ENCODE results near the gene PHF11.

Gene PHF11

GRCh38 chr13:49498206-49498605, 2.5 kb downstream of the PHF11 start:
- DNase-seq (ENCODE audit: low spot score): no peak

- DNase-seq (ENCODE audit: low spot score): no peak
These were observed 4.3 kb downstream of the PHF11 start for GRCh38 chr13:49499889-49500660.

GRCh38 chr13:49502954-49503353, 7.2 kb downstream of the PHF11 start:
- DNase-seq (ENCODE audit: low spot score): no peak

GRCh38 chr13:49503951-49504350, 8.2 kb downstream of the PHF11 start:
- no peak for DNase-seq (ENCODE audit: low spot score)

- DNase-seq (ENCODE audit: low spot score): no peak
These were observed 16.8 kb downstream of the PHF11 start for GRCh38 chr13:49512578-49512977.

GRCh38 chr13:49516467-49516866, 20.7 kb downstream of the PHF11 start:
- DNase-seq (ENCODE audit: low spot score): no peak

- DNase-seq (ENCODE audit: low spot score): peak; percentile 39
These were observed 21.7 kb downstream of the PHF11 start for GRCh38 chr13:49517461-49517860.

GRCh38 chr13:49521224-49521623, 25.5 kb downstream of the PHF11 start:
- DNase-seq (ENCODE audit: low spot score): no peak

GRCh38 chr13:49524740-49525501, 29.2 kb downstream of the PHF11 start:
- no peak for DNase-seq (ENCODE audit: low spot score)

- no peak for DNase-seq (ENCODE audit: low spot score)
These were observed 31.4 kb downstream of the PHF11 start for GRCh38 chr13:49527123-49527522.

- no peak for DNase-seq (ENCODE audit: low spot score)
These were observed 32.4 kb downstream of the PHF11 start for GRCh38 chr13:49528161-49528560.

GRCh38 chr13:49530457-49530856, 34.7 kb downstream of the PHF11 start:
- no peak for DNase-seq (ENCODE audit: low spot score)

- DNase-seq (ENCODE audit: low spot score): no peak
These were observed 36.8 kb downstream of the PHF11 start for GRCh38 chr13:49532593-49532992.

GRCh38 chr13:49533011-49533410, 37.3 kb downstream of the PHF11 start:
- no peak for DNase-seq (ENCODE audit: low spot score)

- no peak for DNase-seq (ENCODE audit: low spot score)
These were observed 38.0 kb downstream of the PHF11 start for GRCh38 chr13:49533591-49534269.

GRCh38 chr13:49536144-49536873, 40.6 kb downstream of the PHF11 start:
- DNase-seq (ENCODE audit: low spot score): no peak

- no peak for DNase-seq (ENCODE audit: low spot score)
These were observed 42.7 kb downstream of the PHF11 start for GRCh38 chr13:49538404-49538803.

- no peak for DNase-seq (ENCODE audit: low spot score)
These were observed 43.6 kb downstream of the PHF11 start for GRCh38 chr13:49539313-49539712.

GRCh38 chr13:49539746-49540145, 44.0 kb downstream of the PHF11 start:
- DNase-seq (ENCODE audit: low spot score): no peak

- DNase-seq (ENCODE audit: low spot score): no peak
These were observed 44.8 kb downstream of the PHF11 start for GRCh38 chr13:49540552-49540951.

GRCh38 chr13:49543656-49544055, 47.9 kb downstream of the PHF11 start:
- DNase-seq (ENCODE audit: low spot score): no peak

GRCh38 chr13:49545661-49546060, 49.9 kb downstream of the PHF11 start:
- no peak for DNase-seq (ENCODE audit: low spot score)
